GM10248 (cell line): ENCODE data around the gene PKHD1.
A peak's percentile ranks its signal among the peaks of the same experiment; 100 is the strongest.

Experiments used
- CTCF ChIA-PET: fragments of 300-600 bp; sonication (Branson Sonifier 250); formaldehyde crosslinking; extraction: SDS; loops from one replicate; lab custom pipeline; 2021; ENCODE audit warnings: antibody characterized with exemption; lab: Yijun Ruan, JAX
- POLR2A ChIA-PET: fragments of 350-650 bp; sonication (Branson Sonifier 250); formaldehyde crosslinking; extraction: SDS; loops from one replicate; lab custom pipeline; 2020; ENCODE audit warnings: antibody characterized with exemption; lab: Yijun Ruan, JAX
- DNase-seq: peaks from one replicate; pipeline ENCODE4 v3.0.0; 2012; ENCODE audit errors: extremely low spot score
- TF ChIP-seq, protein P1 (sequence below): IDR thresholded peaks from 2 replicates; pipeline ENCODE4 v1.5.1; 2012; ENCODE audit warnings: mild to moderate bottlenecking, low read depth; ENCODE audit errors: extremely low read depth, missing control alignments, control extremely low read depth

The PKHD1 gene

DNA sequence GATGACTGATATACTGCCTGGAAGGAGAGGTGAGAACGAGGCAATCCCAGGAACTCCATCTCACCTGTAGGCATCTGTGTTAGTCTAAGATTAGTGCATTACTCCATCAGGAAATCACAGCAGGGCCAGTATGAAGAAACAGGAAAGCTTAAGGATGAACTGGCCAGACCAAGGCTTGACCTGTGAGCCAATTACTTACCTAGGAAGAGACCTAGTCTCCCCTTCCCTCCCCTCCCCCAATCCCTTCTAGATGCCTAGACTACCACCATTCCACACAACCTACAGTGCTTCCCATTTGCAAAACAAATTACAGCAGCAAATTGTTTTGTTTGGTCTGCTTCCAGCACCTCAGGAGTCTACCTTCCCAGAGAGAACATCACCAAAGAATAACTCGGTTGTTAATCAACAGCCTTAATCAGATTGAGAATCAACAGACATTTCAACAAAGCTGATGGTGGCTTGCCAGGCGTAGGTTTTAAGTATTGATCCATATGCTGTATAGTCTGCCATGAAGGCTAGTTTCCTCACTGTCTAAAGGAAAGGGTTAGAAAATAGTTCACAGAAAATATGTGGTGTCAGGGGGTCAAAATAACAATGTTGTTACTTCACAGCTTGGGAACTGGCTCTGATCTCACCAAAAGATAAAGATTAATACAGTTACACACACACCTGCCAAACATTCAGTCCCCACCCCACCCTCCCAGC, 10.1 kb downstream of the PKHD1 start:
- DNase-seq: no peak
- ChIA-PET CTCF (interaction anchor here (1.3 to 2.8 kb wide), 3 partner anchors 9 to 27 kb away, joined by 5 to 9 read pairs (median 5); partner anchors contain the start of gene PKHD1), POLR2A (no interaction called here)
- TF ChIP-seq, protein P1, sequence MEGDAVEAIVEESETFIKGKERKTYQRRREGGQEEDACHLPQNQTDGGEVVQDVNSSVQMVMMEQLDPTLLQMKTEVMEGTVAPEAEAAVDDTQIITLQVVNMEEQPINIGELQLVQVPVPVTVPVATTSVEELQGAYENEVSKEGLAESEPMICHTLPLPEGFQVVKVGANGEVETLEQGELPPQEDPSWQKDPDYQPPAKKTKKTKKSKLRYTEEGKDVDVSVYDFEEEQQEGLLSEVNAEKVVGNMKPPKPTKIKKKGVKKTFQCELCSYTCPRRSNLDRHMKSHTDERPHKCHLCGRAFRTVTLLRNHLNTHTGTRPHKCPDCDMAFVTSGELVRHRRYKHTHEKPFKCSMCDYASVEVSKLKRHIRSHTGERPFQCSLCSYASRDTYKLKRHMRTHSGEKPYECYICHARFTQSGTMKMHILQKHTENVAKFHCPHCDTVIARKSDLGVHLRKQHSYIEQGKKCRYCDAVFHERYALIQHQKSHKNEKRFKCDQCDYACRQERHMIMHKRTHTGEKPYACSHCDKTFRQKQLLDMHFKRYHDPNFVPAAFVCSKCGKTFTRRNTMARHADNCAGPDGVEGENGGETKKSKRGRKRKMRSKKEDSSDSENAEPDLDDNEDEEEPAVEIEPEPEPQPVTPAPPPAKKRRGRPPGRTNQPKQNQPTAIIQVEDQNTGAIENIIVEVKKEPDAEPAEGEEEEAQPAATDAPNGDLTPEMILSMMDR: no peak

DNA sequence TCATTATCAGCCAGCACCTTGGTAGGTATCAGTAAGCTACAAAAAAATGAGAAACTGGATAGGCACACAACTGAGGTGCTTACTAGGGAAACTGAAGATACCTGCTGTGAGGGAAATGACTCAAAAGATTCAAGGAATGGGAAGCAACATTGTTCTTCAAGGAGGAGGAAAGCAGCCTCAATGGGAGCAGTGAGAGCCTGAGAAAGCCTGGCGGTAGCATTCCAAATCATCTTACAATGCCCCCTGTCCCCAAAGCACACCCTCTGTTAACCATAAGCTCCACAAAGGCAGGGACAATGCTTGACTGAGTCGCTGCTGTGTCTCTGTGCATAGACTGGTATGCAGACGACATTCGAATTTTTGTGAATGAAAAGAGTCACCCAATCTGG, 10.6 kb downstream of the PKHD1 start:
- TF ChIP-seq, protein P1: no peak
- CTCF ChIA-PET: interaction anchor here (1.3 to 1.6 kb wide), 2 partner anchors 8 to 10 kb away, joined by 5 read pairs; partner anchors contain the start of gene PKHD1
- DNase-seq: no peak
- POLR2A ChIA-PET: no interaction called here

DNA sequence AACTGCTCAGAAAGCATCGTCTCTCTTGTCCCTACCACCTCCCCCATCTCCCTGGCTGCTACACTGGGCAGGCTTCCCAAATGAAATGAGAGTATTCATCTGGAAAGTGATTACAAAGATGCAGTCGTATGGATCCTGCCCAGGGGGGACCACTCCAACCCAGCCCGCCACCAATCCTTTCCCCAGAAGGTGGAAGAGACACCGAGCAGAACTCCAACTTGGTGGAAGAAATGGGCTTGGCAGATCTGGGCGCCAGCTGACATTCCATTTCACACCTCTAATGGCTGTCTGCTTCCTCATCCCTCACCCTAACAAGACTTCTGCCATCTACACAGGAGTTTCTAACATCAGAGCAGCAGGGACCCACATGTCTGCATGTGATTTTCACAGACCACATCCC, 12.7 kb downstream of the PKHD1 start:
- ChIA-PET POLR2A (no interaction called here), CTCF (interaction anchor here (1.7 kb wide), 1 partner anchor 11 kb away, joined by 7 read pairs; no protein-coding TSS in a partner anchor)
- DNase-seq: no peak
- TF ChIP-seq, protein P1: no peak

DNA sequence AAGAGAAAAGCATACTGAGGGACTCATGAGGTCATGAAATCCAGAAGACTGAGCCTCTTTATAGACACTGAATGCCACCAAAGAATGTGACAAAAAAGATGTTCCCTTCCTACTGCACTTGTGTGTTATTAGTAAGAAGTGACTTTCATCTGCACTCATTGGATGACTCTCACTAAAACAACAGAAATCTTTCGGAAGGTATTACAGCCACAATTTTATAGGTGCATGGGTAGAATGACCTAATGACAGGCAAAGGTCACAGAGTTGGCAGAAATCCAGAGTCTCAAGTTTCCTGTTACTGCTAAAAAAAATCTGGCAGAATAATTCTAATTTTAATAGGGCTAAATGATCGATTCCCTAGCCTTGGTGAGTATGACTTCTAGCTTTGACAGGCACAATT, 13.3 kb downstream of the PKHD1 start:
- POLR2A ChIA-PET: no interaction called here
- TF ChIP-seq, protein P1: no peak
- no peak for DNase-seq
- CTCF ChIA-PET: interaction anchor here (1.6 to 1.9 kb wide), 3 partner anchors 10 to 23 kb away, joined by 3 to 7 read pairs (median 5); no protein-coding TSS in a partner anchor

DNA sequence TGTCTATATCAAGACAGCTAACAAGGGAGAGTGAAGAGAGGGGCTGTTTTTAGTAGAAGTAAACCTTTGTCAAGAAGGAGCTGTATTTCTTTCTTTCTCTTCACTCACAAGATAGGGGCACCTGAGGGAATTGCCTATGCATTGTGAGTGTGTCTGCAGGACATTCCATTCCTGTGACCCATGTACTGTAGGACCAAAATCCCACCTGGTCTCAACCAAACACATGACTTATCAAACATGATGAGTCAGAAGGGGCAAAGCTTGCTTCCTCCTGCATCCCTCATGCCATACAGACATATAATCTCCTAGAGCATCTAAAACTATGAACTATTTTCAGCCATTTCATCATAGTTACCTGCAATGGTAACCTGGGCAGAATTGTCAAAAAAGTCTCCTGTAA, 21.8 kb downstream of the PKHD1 start:
- ChIA-PET CTCF (interaction anchor here (7.1 kb wide), 1 partner anchor 16 kb away, joined by 58 read pairs; no protein-coding TSS in a partner anchor), POLR2A (no interaction called here)
- DNase-seq: no peak
- TF ChIP-seq, protein P1: no peak

DNA sequence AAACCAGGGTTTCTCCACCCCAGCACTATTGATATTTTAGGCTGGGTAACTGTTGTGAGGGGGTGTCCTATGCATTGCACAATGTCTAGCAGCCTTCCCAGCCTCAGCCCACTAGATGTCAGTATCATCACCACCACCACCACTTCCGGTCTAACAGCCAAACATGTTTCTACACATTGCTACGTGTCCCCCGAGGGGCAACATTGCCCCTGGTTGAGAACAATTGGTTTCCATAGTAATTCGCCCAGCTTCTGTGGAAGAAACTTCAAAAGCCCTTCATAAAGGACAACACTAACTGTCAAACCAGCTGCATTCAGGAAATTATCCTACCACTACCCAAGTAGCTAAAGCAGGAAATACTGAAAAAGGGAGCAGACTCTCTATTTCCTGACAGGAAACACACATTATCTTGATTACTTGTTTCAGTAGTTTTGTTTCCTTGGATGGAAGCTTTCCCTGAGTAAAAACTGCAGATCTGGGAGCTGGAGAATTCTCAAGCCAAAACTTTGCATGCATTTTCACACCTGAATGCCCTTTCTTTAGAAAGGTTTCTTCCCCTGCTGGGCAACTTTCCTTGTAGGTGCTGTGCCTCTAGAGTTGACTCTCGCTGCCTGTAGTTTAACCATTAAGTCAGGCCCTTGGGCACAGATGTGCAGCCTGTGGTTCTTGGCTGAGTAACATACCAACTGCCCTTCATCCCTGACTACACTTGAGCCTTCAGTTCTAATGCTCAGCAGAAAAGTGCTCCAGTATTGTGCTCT, 23.6 kb downstream of the PKHD1 start:
- TF ChIP-seq, protein P1: peak; percentile 50
- ChIA-PET CTCF (interaction anchor here (0.7 to 7.1 kb wide), 15 partner anchors 9 to 199 kb away, joined by 3 to 58 read pairs (median 5); no protein-coding TSS in a partner anchor), POLR2A (no interaction called here)
- DNase-seq: peak; percentile 29
